ENCODE measurements around the gene SH3RF3. TPM values are rescaled to one million over a fixed set of nuclear protein-coding genes. Genes with fewer than 3 reads are reported as not detected.
A peak's percentile ranks its signal among the peaks of the same experiment; 100 is the strongest.
"Not testable (repeated sequence)": the region's sequence is repeated elsewhere in the genome, so short reads cannot be mapped to it uniquely, and the experiment has no call there.

Gene SH3RF3
- total RNA-seq, 1 experiment from 2014 or later, result 4.9 TPM

DNA sequence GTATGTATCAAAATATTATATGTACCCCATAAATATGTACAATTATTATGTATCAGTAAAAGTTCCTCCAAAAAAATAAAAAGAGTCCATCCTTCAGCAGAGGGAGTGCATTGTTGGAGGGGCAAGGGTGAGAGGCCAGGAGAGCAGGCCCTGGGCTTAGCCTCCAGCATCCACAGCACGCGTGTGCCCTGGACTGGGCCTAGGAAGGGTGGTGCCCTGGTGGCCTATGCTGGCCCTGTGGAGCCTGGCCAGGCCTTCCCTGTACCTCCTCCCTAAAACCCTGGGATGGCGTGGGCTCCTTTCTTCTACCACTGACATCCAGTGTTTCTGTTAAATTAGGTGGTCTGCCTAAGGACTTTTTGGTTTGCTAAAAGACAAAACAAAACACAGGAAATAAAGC, 93.4 kb downstream of the SH3RF3 start:
- peak; percentile 58; the same call in 1 of the 2 replicates for ATAC-seq
- TF ChIP-seq, protein P1, sequence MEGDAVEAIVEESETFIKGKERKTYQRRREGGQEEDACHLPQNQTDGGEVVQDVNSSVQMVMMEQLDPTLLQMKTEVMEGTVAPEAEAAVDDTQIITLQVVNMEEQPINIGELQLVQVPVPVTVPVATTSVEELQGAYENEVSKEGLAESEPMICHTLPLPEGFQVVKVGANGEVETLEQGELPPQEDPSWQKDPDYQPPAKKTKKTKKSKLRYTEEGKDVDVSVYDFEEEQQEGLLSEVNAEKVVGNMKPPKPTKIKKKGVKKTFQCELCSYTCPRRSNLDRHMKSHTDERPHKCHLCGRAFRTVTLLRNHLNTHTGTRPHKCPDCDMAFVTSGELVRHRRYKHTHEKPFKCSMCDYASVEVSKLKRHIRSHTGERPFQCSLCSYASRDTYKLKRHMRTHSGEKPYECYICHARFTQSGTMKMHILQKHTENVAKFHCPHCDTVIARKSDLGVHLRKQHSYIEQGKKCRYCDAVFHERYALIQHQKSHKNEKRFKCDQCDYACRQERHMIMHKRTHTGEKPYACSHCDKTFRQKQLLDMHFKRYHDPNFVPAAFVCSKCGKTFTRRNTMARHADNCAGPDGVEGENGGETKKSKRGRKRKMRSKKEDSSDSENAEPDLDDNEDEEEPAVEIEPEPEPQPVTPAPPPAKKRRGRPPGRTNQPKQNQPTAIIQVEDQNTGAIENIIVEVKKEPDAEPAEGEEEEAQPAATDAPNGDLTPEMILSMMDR (IDR thresholded peaks at IDR 0.05), result no peak
- TF ChIP-seq SIN3A (IDR thresholded peaks at IDR 0.05; ENCODE audit: borderline replicate concordance, insufficient read depth, low read depth, low read length) (no peak), TCF7L2 (IDR thresholded peaks at IDR 0.05; ENCODE audit: low read depth, low read length) (no peak), POLR2AphosphoS5 (IDR thresholded peaks at IDR 0.05; ENCODE audit: low read depth, low read length) (no peak)
- intact Hi-C loops (cut with micrococcal nuclease; ENCODE audit: unreplicated experiment), result no loop called here

GRCh38 chr2:109222825-109223471, 93.9 kb downstream of the SH3RF3 start:
- intact Hi-C loops (cut with micrococcal nuclease; ENCODE audit: unreplicated experiment) (no loop called here), in situ Hi-C loops (cut with HindIII; ENCODE audit: low pct_unique_long_range_greater_than_20kb, low sequenced_read_pairs) (no loop called here)
- ATAC-seq, result 0 out of 2 replicates have a peak, but pooled peaks have one; percentile 26
- TF ChIP-seq, protein P1 (IDR thresholded peaks at IDR 0.05), result peak; percentile 39; the same call in 1 of the 2 replicates
- TF ChIP-seq SIN3A (IDR thresholded peaks at IDR 0.05; ENCODE audit: borderline replicate concordance, insufficient read depth, low read depth, low read length), result no peak
- Histone ChIP-seq H3K4me3 (ENCODE audit: low read depth in 2 of 2, low read length in 2 of 2) (no peak overlapping the region), H3K27ac (ENCODE audit: low read length) (no peak overlapping the region), H3K36me3 (ENCODE audit: control insufficient read depth, insufficient read depth, low read length) (no peaks in the 10 kb centered on the region), H3K27me3 (ENCODE audit: control insufficient read depth, insufficient read depth, low read length) (no peaks in the 10 kb centered on the region), H3K9me3 (ENCODE audit: control insufficient read depth, insufficient read depth, low read depth, low read length) (no peaks in the 10 kb centered on the region), H3K4me1 (ENCODE audit: control insufficient read depth, insufficient read depth, low read length) (no peaks in the 10 kb centered on the region)
- DNase-seq (ENCODE audit: low read depth, low spot score), result no peak
- BruUV-seq (replicated peaks), result no TSS peak
- POLR2A ChIA-PET, result no interaction called here
- CTCF ChIA-PET, result no interaction called here

More for the DNA sequence above, 93.4 kb downstream of the SH3RF3 start:
- Histone ChIP-seq H3K36me3 (ENCODE audit: control insufficient read depth, insufficient read depth, low read length) (no peaks in the 10 kb centered on the region), H3K4me3 (ENCODE audit: low read depth in 2 of 2, low read length in 2 of 2) (no peak overlapping the region), H3K27ac (ENCODE audit: low read length) (no peak overlapping the region), H3K4me1 (ENCODE audit: control insufficient read depth, insufficient read depth, low read length) (no peaks in the 10 kb centered on the region), H3K9me3 (ENCODE audit: control insufficient read depth, insufficient read depth, low read depth, low read length) (no peaks in the 10 kb centered on the region), H3K27me3 (ENCODE audit: control insufficient read depth, insufficient read depth, low read length) (no peaks in the 10 kb centered on the region)
- in situ Hi-C loops (cut with HindIII; ENCODE audit: low pct_unique_long_range_greater_than_20kb, low sequenced_read_pairs), result no loop called here
- BruUV-seq (replicated peaks), result no TSS peak
- CTCF ChIA-PET, result no interaction called here
- POLR2A ChIA-PET, result no interaction called here
- no peak for DNase-seq (ENCODE audit: low read depth, low spot score)

DNA sequence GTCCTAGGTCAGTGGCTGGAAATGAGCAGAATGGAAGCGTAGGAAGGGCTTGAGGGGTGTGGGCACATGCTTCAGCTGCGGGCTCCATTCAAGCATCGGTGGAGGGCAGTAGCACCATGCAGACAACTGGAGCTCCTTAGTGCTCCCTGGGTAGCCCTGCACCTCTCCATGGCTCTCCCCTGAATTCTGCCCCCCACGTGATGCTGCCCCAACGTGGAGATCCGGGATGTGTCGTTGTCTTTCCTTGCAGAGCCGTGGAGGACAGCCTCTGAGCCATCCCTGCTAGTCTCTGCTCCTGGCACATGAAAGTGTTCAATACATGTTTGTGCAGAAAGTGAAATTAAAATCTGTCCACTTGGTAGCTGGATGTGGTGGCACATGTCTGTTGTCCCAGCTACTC, 94.5 kb downstream of the SH3RF3 start:
- BruUV-seq (replicated peaks), result no TSS peak
- intact Hi-C loops (cut with micrococcal nuclease; ENCODE audit: unreplicated experiment) (no loop called here), in situ Hi-C loops (cut with HindIII; ENCODE audit: low pct_unique_long_range_greater_than_20kb, low sequenced_read_pairs) (no loop called here)
- H3K36me3 ChIP-seq (ENCODE audit: control insufficient read depth, insufficient read depth, low read length), result no peaks in the 10 kb centered on the region
- TF ChIP-seq TCF7L2 (IDR thresholded peaks at IDR 0.05; ENCODE audit: low read depth, low read length), result no peak
- TF ChIP-seq REST (IDR thresholded peaks at IDR 0.05; ENCODE audit: insufficient read depth in 1 of 2, low read depth in 2 of 2, low read length in 1 of 2), result no peak
- TF ChIP-seq POLR2AphosphoS5 (IDR thresholded peaks at IDR 0.05; ENCODE audit: low read depth, low read length), result no peak
- no peak for TF ChIP-seq SIN3A (IDR thresholded peaks at IDR 0.05; ENCODE audit: borderline replicate concordance, insufficient read depth, low read depth, low read length)
- TF ChIP-seq, protein P1 (IDR thresholded peaks at IDR 0.05), result no peak
- H3K27me3 ChIP-seq (ENCODE audit: control insufficient read depth, insufficient read depth, low read length), result no peaks in the 10 kb centered on the region
- no peak overlapping the region for H3K27ac ChIP-seq (ENCODE audit: low read length)
- ChIA-PET CTCF (no interaction called here), POLR2A (no interaction called here)
- H3K9me3 ChIP-seq (ENCODE audit: control insufficient read depth, insufficient read depth, low read depth, low read length), result no peaks in the 10 kb centered on the region
- ATAC-seq, result 0 out of 2 replicates have a peak, but pooled peaks have one; percentile 26
- no peak overlapping the region for H3K4me3 ChIP-seq (ENCODE audit: low read depth in 2 of 2, low read length in 2 of 2)
- no peaks in the 10 kb centered on the region for H3K4me1 ChIP-seq (ENCODE audit: control insufficient read depth, insufficient read depth, low read length)
- no peak for DNase-seq (ENCODE audit: low read depth, low spot score)

DNA sequence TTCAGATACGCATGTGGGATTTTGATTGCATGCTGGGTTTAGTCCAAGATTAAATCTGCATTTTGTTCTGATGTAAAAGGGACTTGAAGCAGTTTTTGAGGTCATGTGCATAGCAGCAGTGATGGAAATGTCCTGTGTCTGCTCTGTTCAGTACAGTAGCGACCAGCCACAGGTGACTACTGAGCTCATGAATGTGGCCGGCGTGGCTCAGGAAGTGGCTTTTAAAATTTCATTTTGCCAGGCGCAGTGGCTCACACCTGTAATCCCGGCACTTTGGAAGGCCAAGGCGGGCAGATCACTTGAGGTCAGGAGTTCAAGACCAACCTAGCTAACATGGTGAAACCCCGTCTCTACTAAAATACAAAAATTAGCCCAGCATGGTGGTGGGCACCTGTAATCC, 95.3 kb downstream of the SH3RF3 start:
- H3K27ac ChIP-seq (ENCODE audit: low read length), result not testable (repeated sequence)

More for the DNA sequence above, 95.3 kb downstream of the SH3RF3 start:
- H3K27me3 ChIP-seq (ENCODE audit: control insufficient read depth, insufficient read depth, low read length); H3K9me3 ChIP-seq (ENCODE audit: control insufficient read depth, insufficient read depth, low read depth, low read length); BruUV-seq (replicated peaks); ATAC-seq; CTCF ChIA-PET; H3K4me3 ChIP-seq (ENCODE audit: low read depth in 2 of 2, low read length in 2 of 2); H3K36me3 ChIP-seq (ENCODE audit: control insufficient read depth, insufficient read depth, low read length); intact Hi-C loops (cut with micrococcal nuclease; ENCODE audit: unreplicated experiment); POLR2A ChIA-PET; DNase-seq (ENCODE audit: low read depth, low spot score); in situ Hi-C loops (cut with HindIII; ENCODE audit: low pct_unique_long_range_greater_than_20kb, low sequenced_read_pairs); H3K4me1 ChIP-seq (ENCODE audit: control insufficient read depth, insufficient read depth, low read length): not testable (repeated sequence)

All from Panc1 (cell line).